ENCODE data around the gene DOK5. TPM values are rescaled to one million over a fixed set of nuclear protein-coding genes. Genes with fewer than 3 reads are reported as not detected.

The DOK5 gene
- total RNA-seq, 1 donor from 2014 or later: 0.74 TPM

- H3K27me3 ChIP-seq (ENCODE audit: low read depth): no peaks in the 10 kb centered on the region
- H3K4me3 ChIP-seq: no peak overlapping the region
- H3K27ac ChIP-seq: no peak overlapping the region
- ATAC-seq (no peak), DNase-seq (no peak)
- intact Hi-C loops (cut with DNase I): no loop called here
- no peak for TF ChIP-seq CTCF (IDR thresholded peaks at IDR 0.05)
- H3K9me3 ChIP-seq: no peaks in the 10 kb centered on the region
- H3K36me3 ChIP-seq: no peaks in the 10 kb centered on the region
- no peaks in the 10 kb centered on the region for H3K4me1 ChIP-seq
Observed at GRCh38 chr20:54557806-54558590, 82.6 kb downstream of the DOK5 start.

GRCh38 chr20:54559890-54560289 is 84.5 kb downstream of the DOK5 start:
- no peaks in the 10 kb centered on the region for H3K36me3 ChIP-seq
- no peak for DNase-seq
- intact Hi-C loops (cut with DNase I): no loop called here

GRCh38 chr20:54560357-54560756 is 85.0 kb downstream of the DOK5 start:
- intact Hi-C loops (cut with DNase I): no loop called here
- Histone ChIP-seq H3K27me3 (ENCODE audit: low read depth) (no peaks in the 10 kb centered on the region), H3K4me3 (no peak overlapping the region), H3K27ac (no peak overlapping the region), H3K36me3 (no peaks in the 10 kb centered on the region), H3K4me1 (no peaks in the 10 kb centered on the region), H3K9me3 (no peaks in the 10 kb centered on the region)
- ATAC-seq (no peak), DNase-seq (no peak)
- no peak for TF ChIP-seq CTCF (IDR thresholded peaks at IDR 0.05)

More at GRCh38 chr20:54559890-54560289, 84.5 kb downstream of the DOK5 start:
- H3K9me3 ChIP-seq: no peaks in the 10 kb centered on the region
- H3K4me1 ChIP-seq: no peaks in the 10 kb centered on the region
- TF ChIP-seq CTCF (IDR thresholded peaks at IDR 0.05): no peak
- H3K27ac ChIP-seq: no peak overlapping the region
- no peak for ATAC-seq
- no peaks in the 10 kb centered on the region for H3K27me3 ChIP-seq (ENCODE audit: low read depth)
- no peak overlapping the region for H3K4me3 ChIP-seq

GRCh38 chr20:54565255-54565654 is 89.9 kb downstream of the DOK5 start:
- H3K36me3 ChIP-seq: no peaks in the 10 kb centered on the region
- intact Hi-C loops (cut with DNase I): no loop called here
- H3K9me3 ChIP-seq: no peaks in the 10 kb centered on the region
- no peak overlapping the region for H3K27ac ChIP-seq
- no peak for TF ChIP-seq CTCF (IDR thresholded peaks at IDR 0.05)
- no peak for ATAC-seq
- DNase-seq: no peak
- no peaks in the 10 kb centered on the region for H3K4me1 ChIP-seq
- H3K4me3 ChIP-seq: no peak overlapping the region
- H3K27me3 ChIP-seq (ENCODE audit: low read depth): no peaks in the 10 kb centered on the region

- no peaks in the 10 kb centered on the region for H3K27me3 ChIP-seq (ENCODE audit: low read depth)
- H3K4me1 ChIP-seq: no peaks in the 10 kb centered on the region
- ATAC-seq: no peak
- no peaks in the 10 kb centered on the region for H3K9me3 ChIP-seq
- no peak overlapping the region for H3K27ac ChIP-seq
- no peak for DNase-seq
- intact Hi-C loops (cut with DNase I): no loop called here
- no peak for TF ChIP-seq CTCF (IDR thresholded peaks at IDR 0.05)
- no peak overlapping the region for H3K4me3 ChIP-seq
- no peaks in the 10 kb centered on the region for H3K36me3 ChIP-seq
Observed at GRCh38 chr20:54566031-54566688, 90.8 kb downstream of the DOK5 start.

Data from lower lobe of right lung (tissue), 2 donors.